WTC11 (cell line): ENCODE data around the gene PLP2. TPM values are rescaled to one million over a fixed set of nuclear protein-coding genes. Genes with fewer than 3 reads are reported as not detected.

Source experiments
- ATAC-seq: fragments of 200-7000 bp; cut with Tn5 transposase; 2 replicates; pipeline ENCODE4 v1.10.0; 2021; ENCODE audit warnings: mild to moderate bottlenecking, moderate library complexity
- CTCF ChIA-PET: fragments of 300-600 bp; sonication (Branson Sonifier 250); formaldehyde crosslinking; loops from one replicate; lab custom pipeline; 2021; ENCODE audit warnings: antibody characterized with exemption; lab: Charles Lee
- POLR2A ChIA-PET: fragments of 350-600 bp; sonication (Branson Sonifier 250); formaldehyde crosslinking; loops from one replicate; lab custom pipeline; 2021; ENCODE audit warnings: antibody characterized with exemption; lab: Charles Lee
- DNase-seq: peaks from one replicate; pipeline ENCODE4 v3.0.0; 2021; ENCODE audit warnings: low spot score
- H3K27ac Mint-ChIP-seq: 2 replicates; pipeline ENCODE4 v1.8.0; 2021; ENCODE audit warnings: mixed read lengths
- H3K27me3 Mint-ChIP-seq: 2 replicates; pipeline ENCODE4 v1.8.0; 2021; ENCODE audit warnings: low read depth, mild to moderate bottlenecking, moderate library complexity, mixed read lengths
- H3K36me3 Mint-ChIP-seq: 2 replicates; pipeline ENCODE4 v1.8.0; 2021; ENCODE audit warnings: mixed read lengths
- H3K4me1 Mint-ChIP-seq: 2 replicates; pipeline ENCODE4 v1.8.0; 2022; ENCODE audit warnings: mixed read lengths
- H3K4me3 Mint-ChIP-seq: 2 replicates; pipeline ENCODE4 v1.8.0; 2021; ENCODE audit warnings: mild to moderate bottlenecking, moderate library complexity, mixed read lengths
- H3K9me3 Mint-ChIP-seq: 2 replicates; pipeline ENCODE4 v1.8.0; 2021; ENCODE audit warnings: mixed read lengths
- CBFB ChIP-seq: sonication (generic); formaldehyde crosslinking; IDR thresholded peaks from 2 replicates; pipeline ENCODE4 v1.8.1; 2022; ENCODE audit warnings: mild to moderate bottlenecking, low read depth, missing genetic modification reagents
- CDX4 ChIP-seq: fragments of 250-450 bp; sonication (Bioruptor Pico); IDR thresholded peaks from 2 replicates; pipeline ENCODE4 v1.9.0; 2021; ENCODE audit warnings: moderate library complexity, mild to moderate bottlenecking, inconsistent platforms, borderline replicate concordance
- E2F5 ChIP-seq: sonication (generic); formaldehyde crosslinking; IDR thresholded peaks from 2 replicates; pipeline ENCODE4 v1.8.1; 2022; ENCODE audit warnings: mild to moderate bottlenecking, moderate library complexity, missing genetic modification reagents
- ERG ChIP-seq: fragments of 250-450 bp; sonication (Bioruptor Pico); IDR thresholded peaks from 2 replicates; pipeline ENCODE4 v1.8.0; 2021; ENCODE audit warnings: mild to moderate bottlenecking
- FOXP4 ChIP-seq: sonication (generic); formaldehyde crosslinking; IDR thresholded peaks from 2 replicates; pipeline ENCODE4 v1.8.0; 2022; ENCODE audit warnings: mild to moderate bottlenecking, missing genetic modification reagents
- GRHL2 ChIP-seq: fragments of 250-450 bp; sonication (Bioruptor Pico); IDR thresholded peaks from 2 replicates; pipeline ENCODE4 v1.8.0; 2022; ENCODE audit warnings: mild to moderate bottlenecking, moderate library complexity; ENCODE audit not compliant: insufficient replicate concordance, severe bottlenecking
- HMGA2 ChIP-seq: fragments of 250-450 bp; sonication (Bioruptor Pico); IDR thresholded peaks from 2 replicates; pipeline ENCODE4 v1.4.0; 2021; ENCODE audit warnings: mild to moderate bottlenecking, moderate library complexity
- IRF1 ChIP-seq: sonication (generic); formaldehyde crosslinking; IDR thresholded peaks from 2 replicates; pipeline ENCODE4 v1.8.0; 2023; ENCODE audit warnings: missing genetic modification reagents
- JUN ChIP-seq: sonication (generic); formaldehyde crosslinking; IDR thresholded peaks from 2 replicates; pipeline ENCODE4 v1.8.0; 2023; ENCODE audit warnings: mild to moderate bottlenecking, missing genetic modification reagents
- MAX ChIP-seq: sonication (generic); formaldehyde crosslinking; IDR thresholded peaks from 2 replicates; pipeline ENCODE4 v1.8.0; 2022; ENCODE audit warnings: mild to moderate bottlenecking, missing genetic modification reagents
- NFATC4 ChIP-seq: fragments of 250-450 bp; sonication (Bioruptor Pico); IDR thresholded peaks from 2 replicates; pipeline ENCODE4 v1.9.0; 2021; ENCODE audit warnings: mild to moderate bottlenecking
- NR1H2 ChIP-seq: sonication (generic); formaldehyde crosslinking; IDR thresholded peaks from 2 replicates; pipeline ENCODE4 v1.9.0; 2021; ENCODE audit warnings: mild to moderate bottlenecking, moderate library complexity, missing genetic modification reagents
- NR2C2 ChIP-seq: sonication (generic); formaldehyde crosslinking; IDR thresholded peaks from 2 replicates; pipeline ENCODE4 v1.8.0; 2022; ENCODE audit warnings: mild to moderate bottlenecking, missing genetic modification reagents
- SMAD4 ChIP-seq: sonication (generic); formaldehyde crosslinking; IDR thresholded peaks from 2 replicates; pipeline ENCODE4 v1.8.0; 2022; ENCODE audit warnings: mild to moderate bottlenecking, missing genetic modification reagents
- SOX15 ChIP-seq: fragments of 250-450 bp; sonication (Bioruptor Pico); IDR thresholded peaks from 2 replicates; pipeline ENCODE4 v1.9.0; 2021; ENCODE audit warnings: mild to moderate bottlenecking
- TEAD1 ChIP-seq: sonication (generic); formaldehyde crosslinking; IDR thresholded peaks from 2 replicates; pipeline ENCODE4 v1.8.0; 2022; ENCODE audit warnings: mild to moderate bottlenecking, missing genetic modification reagents
- ZNF281 ChIP-seq: sonication (generic); formaldehyde crosslinking; IDR thresholded peaks from 2 replicates; pipeline ENCODE4 v1.8.0; 2023; ENCODE audit warnings: mild to moderate bottlenecking, missing genetic modification reagents
- ZNF416 ChIP-seq: fragments of 250-450 bp; sonication (Bioruptor Pico); IDR thresholded peaks from 2 replicates; pipeline ENCODE4 v1.9.0; 2021; ENCODE audit warnings: mild to moderate bottlenecking, inconsistent platforms
- ZNF425 ChIP-seq: fragments of 250-450 bp; sonication (Bioruptor Pico); conservative IDR thresholded peaks from 2 replicates; pipeline ENCODE4 v1.9.0; 2021; ENCODE audit warnings: mild to moderate bottlenecking
- ZNF512 ChIP-seq: sonication (generic); formaldehyde crosslinking; IDR thresholded peaks from 2 replicates; pipeline ENCODE4 v1.8.1; 2022; ENCODE audit warnings: missing genetic modification reagents, borderline replicate concordance
- ZSCAN18 ChIP-seq: fragments of 250-450 bp; sonication (Bioruptor Pico); IDR thresholded peaks from 2 replicates; pipeline ENCODE4 v2.1.2; 2022; ENCODE audit warnings: mild to moderate bottlenecking, moderate library complexity
- total RNA-seq: library from RNA; stranded (reverse); gene quantifications from 3 replicates; pipeline ENCODE4 v1.2.3, GENCODE V29; 2021

PLP2 gene
- total RNA-seq, 1 experiment from 2014 or later: 12.4 TPM

GRCh38 chrX:49166914-49167739 is 4.6 kb upstream of the PLP2 start (continued):
- TF ChIP-seq TEAD1 (CRISPR knock-in tag) (no peak), HMGA2 (CRISPR knock-in tag) (no peak), E2F5 (CRISPR knock-in tag) (no peak), GRHL2 (CRISPR knock-in tag) (no peak), ERG (CRISPR knock-in tag) (no peak), SOX15 (CRISPR knock-in tag) (no peak), ZNF416 (CRISPR knock-in tag) (no peak), CBFB (CRISPR knock-in tag) (no peak), NR1H2 (CRISPR knock-in tag) (no peak)

- H3K4me1 Mint-ChIP-seq: peaks cover 15% of the 10 kb centered on the region
- ATAC-seq: no peak
- H3K27ac Mint-ChIP-seq: no peak overlapping the region
- CTCF ChIA-PET: interaction anchor here (0.9 to 2.9 kb wide), 5 partner anchors 10 to 25 kb away, joined by 4 to 24 read pairs (median 10); no protein-coding TSS in a partner anchor
- H3K36me3 Mint-ChIP-seq: no peaks in the 10 kb centered on the region
- H3K9me3 Mint-ChIP-seq: no peaks in the 10 kb centered on the region
- no peak for DNase-seq
- peaks cover 63% of the 10 kb centered on the region for H3K27me3 Mint-ChIP-seq
- POLR2A ChIA-PET: interaction anchor here (0.6 kb wide), 2 partner anchors 56 to 165 kb away, joined by 3 to 8 read pairs; no protein-coding TSS in a partner anchor
- H3K4me3 Mint-ChIP-seq: peak overlapping the region; percentile 66
- TF ChIP-seq MAX (CRISPR knock-in tag): no peak
- no peak for TF ChIP-seq ZNF416 (CRISPR knock-in tag)
- TF ChIP-seq NR2C2 (CRISPR knock-in tag): no peak
- TF ChIP-seq JUN (CRISPR knock-in tag): no peak
- TF ChIP-seq ZNF512 (CRISPR knock-in tag): no peak
- no peak for TF ChIP-seq ZNF425
- no peak for TF ChIP-seq SMAD4 (CRISPR knock-in tag)
- no peak for TF ChIP-seq ZSCAN18 (CRISPR knock-in tag)
- no peak for TF ChIP-seq FOXP4 (CRISPR knock-in tag)
- TF ChIP-seq NFATC4 (CRISPR knock-in tag): no peak
- TF ChIP-seq IRF1 (CRISPR knock-in tag): no peak
- no peak for TF ChIP-seq ZNF281 (CRISPR knock-in tag)
- no peak for TF ChIP-seq CDX4 (CRISPR knock-in tag)
These were observed 4.0 kb upstream of the PLP2 start for GRCh38 chrX:49167740-49168108.
